Breast epithelium (tissue), 3 donors: ENCODE results near the gene IGF1R.

Experiments used
- CTCF ChIP-seq, 3 donors: fragments of 450-650 bp; IDR thresholded peaks; one replicate each; pipeline ENCODE4 v1.5.1; 2016 to 2017; ENCODE audit warnings: antibody characterized with exemption in 3 of 3, mild to moderate bottlenecking in 3 of 3, moderate library complexity in 3 of 3
- POLR2A ChIP-seq: fragments of 450-650 bp; IDR thresholded peaks from one replicate; pipeline ENCODE4 v1.6.1; 2016; ENCODE audit warnings: antibody characterized with exemption, mild to moderate bottlenecking, moderate library complexity
- POLR2AphosphoS5 ChIP-seq, 3 donors: sonication (generic); formaldehyde crosslinking; IDR thresholded peaks; one replicate each; pipeline ENCODE4 v1.6.1; 2017; ENCODE audit warnings: antibody characterized with exemption in 3 of 3

GRCh38 chr15:98840053-98840452, 191.7 kb downstream of the IGF1R start:
- TF ChIP-seq POLR2AphosphoS5 (IDR thresholded peaks at IDR 0.05) (no peak), CTCF (IDR thresholded peaks at IDR 0.05) (no peak), POLR2A (no peak)
